Measurements from ENCODE around the gene NEXN.

NEXN gene

GRCh38 chr1:77958850-77959249 is 70.4 kb downstream of the NEXN start:
- H3K4me3 ChIP-seq (ENCODE audit: low read depth, low read length) = no peak overlapping the region
- TF ChIP-seq, protein P1, sequence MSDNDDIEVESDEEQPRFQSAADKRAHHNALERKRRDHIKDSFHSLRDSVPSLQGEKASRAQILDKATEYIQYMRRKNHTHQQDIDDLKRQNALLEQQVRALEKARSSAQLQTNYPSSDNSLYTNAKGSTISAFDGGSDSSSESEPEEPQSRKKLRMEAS (IDR thresholded peaks at IDR 0.05; ENCODE audit: low read depth, low read length) = no peak
- TF ChIP-seq, protein P2, sequence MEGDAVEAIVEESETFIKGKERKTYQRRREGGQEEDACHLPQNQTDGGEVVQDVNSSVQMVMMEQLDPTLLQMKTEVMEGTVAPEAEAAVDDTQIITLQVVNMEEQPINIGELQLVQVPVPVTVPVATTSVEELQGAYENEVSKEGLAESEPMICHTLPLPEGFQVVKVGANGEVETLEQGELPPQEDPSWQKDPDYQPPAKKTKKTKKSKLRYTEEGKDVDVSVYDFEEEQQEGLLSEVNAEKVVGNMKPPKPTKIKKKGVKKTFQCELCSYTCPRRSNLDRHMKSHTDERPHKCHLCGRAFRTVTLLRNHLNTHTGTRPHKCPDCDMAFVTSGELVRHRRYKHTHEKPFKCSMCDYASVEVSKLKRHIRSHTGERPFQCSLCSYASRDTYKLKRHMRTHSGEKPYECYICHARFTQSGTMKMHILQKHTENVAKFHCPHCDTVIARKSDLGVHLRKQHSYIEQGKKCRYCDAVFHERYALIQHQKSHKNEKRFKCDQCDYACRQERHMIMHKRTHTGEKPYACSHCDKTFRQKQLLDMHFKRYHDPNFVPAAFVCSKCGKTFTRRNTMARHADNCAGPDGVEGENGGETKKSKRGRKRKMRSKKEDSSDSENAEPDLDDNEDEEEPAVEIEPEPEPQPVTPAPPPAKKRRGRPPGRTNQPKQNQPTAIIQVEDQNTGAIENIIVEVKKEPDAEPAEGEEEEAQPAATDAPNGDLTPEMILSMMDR (IDR thresholded peaks at IDR 0.05; ENCODE audit: low read depth, low read length) = no peak
- TF ChIP-seq POLR2A (IDR thresholded peaks at IDR 0.05; ENCODE audit: extremely low read depth, insufficient read length) (no peak), MYC (IDR thresholded peaks at IDR 0.05; ENCODE audit: low read depth, low read length) (no peak)
- no peak for DNase-seq (ENCODE audit: low read depth)

DNA sequence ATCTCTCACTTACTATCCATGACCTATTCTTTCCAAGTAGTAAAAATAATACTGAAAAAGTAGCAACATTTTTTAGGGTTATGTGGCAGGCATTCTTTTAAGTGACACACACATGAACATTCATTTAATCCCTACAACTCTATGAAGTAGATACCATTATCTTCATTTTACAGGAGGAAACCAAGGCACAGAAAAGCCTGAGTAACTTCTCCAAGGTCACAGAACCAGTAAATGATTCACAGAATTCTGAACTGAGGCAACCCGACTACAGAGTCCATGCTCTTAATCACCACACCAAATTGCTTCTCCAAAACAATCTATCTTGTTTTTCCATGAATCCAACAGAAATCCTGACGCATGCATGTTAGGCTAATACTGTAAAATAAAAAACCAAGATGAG is 73.0 kb downstream of the NEXN start:
- H3K4me3 ChIP-seq (ENCODE audit: low read depth, low read length) = no peak overlapping the region
- DNase-seq (ENCODE audit: low read depth) = no peak
- TF ChIP-seq POLR2A (IDR thresholded peaks at IDR 0.05; ENCODE audit: extremely low read depth, insufficient read length) (no peak), MYC (IDR thresholded peaks at IDR 0.05; ENCODE audit: low read depth, low read length) (no peak)
- TF ChIP-seq, protein P1 (IDR thresholded peaks at IDR 0.05; ENCODE audit: low read depth, low read length) = no peak
- TF ChIP-seq, protein P2 (IDR thresholded peaks at IDR 0.05; ENCODE audit: low read depth, low read length) = no peak

- TF ChIP-seq, protein P1 (IDR thresholded peaks at IDR 0.05; ENCODE audit: low read depth, low read length) = no peak
- TF ChIP-seq, protein P2 (IDR thresholded peaks at IDR 0.05; ENCODE audit: low read depth, low read length) = no peak
- no peak for TF ChIP-seq POLR2A (IDR thresholded peaks at IDR 0.05; ENCODE audit: extremely low read depth, insufficient read length)
- TF ChIP-seq MYC (IDR thresholded peaks at IDR 0.05; ENCODE audit: low read depth, low read length) = no peak
These were observed 77.9 kb downstream of the NEXN start for GRCh38 chr1:77966291-77966690.

DNA sequence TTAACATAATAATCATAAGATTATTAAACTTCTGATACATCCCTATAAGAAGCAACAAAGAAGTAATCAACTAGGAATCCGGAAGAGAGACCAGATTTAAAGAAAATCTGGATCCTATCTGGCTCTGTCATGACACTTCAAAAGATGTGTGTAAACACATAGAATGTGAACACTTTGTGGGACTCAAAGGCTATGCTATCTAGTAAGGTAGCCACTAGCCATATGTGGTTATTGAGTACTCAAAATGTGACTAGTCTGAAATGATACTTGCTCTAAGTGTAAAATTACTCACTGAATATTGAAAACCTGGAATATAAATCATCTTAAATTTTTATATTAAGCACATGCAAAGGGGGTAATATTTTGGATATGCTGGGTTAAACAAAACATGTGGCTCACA is 81.8 kb downstream of the NEXN start:
- TF ChIP-seq, protein P2 (IDR thresholded peaks at IDR 0.05; ENCODE audit: low read depth, low read length) = no peak
- TF ChIP-seq, protein P1 (IDR thresholded peaks at IDR 0.05; ENCODE audit: low read depth, low read length) = no peak
- TF ChIP-seq POLR2A (IDR thresholded peaks at IDR 0.05; ENCODE audit: extremely low read depth, insufficient read length) (no peak), MYC (IDR thresholded peaks at IDR 0.05; ENCODE audit: low read depth, low read length) (no peak)
- DNase-seq (ENCODE audit: low read depth) = no peak
- no peak overlapping the region for H3K4me3 ChIP-seq (ENCODE audit: low read depth, low read length)

More at GRCh38 chr1:77966291-77966690, 77.9 kb downstream of the NEXN start:
- H3K4me3 ChIP-seq (ENCODE audit: low read depth, low read length) = no peak overlapping the region
- no peak for DNase-seq (ENCODE audit: low read depth)

GRCh38 chr1:77972080-77972479 is 83.7 kb downstream of the NEXN start:
- TF ChIP-seq, protein P2 (IDR thresholded peaks at IDR 0.05; ENCODE audit: low read depth, low read length) = no peak
- TF ChIP-seq MYC (IDR thresholded peaks at IDR 0.05; ENCODE audit: low read depth, low read length) (no peak), POLR2A (IDR thresholded peaks at IDR 0.05; ENCODE audit: extremely low read depth, insufficient read length) (no peak)
- TF ChIP-seq, protein P1 (IDR thresholded peaks at IDR 0.05; ENCODE audit: low read depth, low read length) = no peak
- no peak overlapping the region for H3K4me3 ChIP-seq (ENCODE audit: low read depth, low read length)
- DNase-seq (ENCODE audit: low read depth) = no peak
